Raji (cell line): ENCODE results near the gene MICU1.

Experiments
- POLR2A ChIP-seq: IDR thresholded peaks from 2 replicates; pipeline ENCODE4 v1.6.1; 2011; ENCODE audit warnings: low read depth, low read length, control low read depth; ENCODE audit not compliant: insufficient read depth

The MICU1 gene

GRCh38 chr10:72340510-72341261 is 285.2 kb downstream of the MICU1 start:
- no peak for TF ChIP-seq POLR2A

GRCh38 chr10:72338180-72338579 is 287.7 kb downstream of the MICU1 start:
- no peak for TF ChIP-seq POLR2A

GRCh38 chr10:72337722-72338121 is 288.2 kb downstream of the MICU1 start:
- TF ChIP-seq POLR2A: no peak

- no peak for TF ChIP-seq POLR2A
Measured at GRCh38 chr10:72337039-72337629, 288.7 kb downstream of the MICU1 start.

GRCh38 chr10:72336259-72337038 is 289.4 kb downstream of the MICU1 start:
- no peak for TF ChIP-seq POLR2A

- TF ChIP-seq POLR2A: no peak
Measured at GRCh38 chr10:72335394-72336258, 290.3 kb downstream of the MICU1 start.

- peak; percentile 29; the same call in 1 of the 2 replicates for TF ChIP-seq POLR2A
Measured at GRCh38 chr10:72334825-72335393, 291.0 kb downstream of the MICU1 start.

- TF ChIP-seq POLR2A: no peak
Measured at GRCh38 chr10:72334196-72334824, 291.6 kb downstream of the MICU1 start.

- TF ChIP-seq POLR2A: no peak
Measured at GRCh38 chr10:72333112-72334015, 292.5 kb downstream of the MICU1 start.

- no peak; the same call in 1 of the 2 replicates for TF ChIP-seq POLR2A
Measured at GRCh38 chr10:72332423-72333111, 293.3 kb downstream of the MICU1 start.

GRCh38 chr10:72331575-72332422 is 294.1 kb downstream of the MICU1 start:
- peak; percentile 82 for TF ChIP-seq POLR2A

GRCh38 chr10:72330069-72330426 is 295.8 kb downstream of the MICU1 start:
- TF ChIP-seq POLR2A: no peak
